GM12878 (cell line): ENCODE data around the gene NCBP2. TPM values are rescaled to one million over a fixed set of nuclear protein-coding genes. Genes with fewer than 3 reads are reported as not detected.

ENCODE experiments used
- DPF2 ChIP-seq: fragments of 450-650 bp; IDR thresholded peaks from 2 replicates; pipeline ENCODE4 v1.6.1; 2017; ENCODE audit warnings: mild to moderate bottlenecking
- E2F8 ChIP-seq: fragments of 450-650 bp; IDR thresholded peaks from 2 replicates; pipeline ENCODE4 v1.6.1; 2018; ENCODE audit warnings: mild to moderate bottlenecking, low read depth, moderate library complexity; ENCODE audit not compliant: partially characterized antibody
- GABPA ChIP-seq: IDR thresholded peaks from 2 replicates; pipeline ENCODE4 v1.6.1; 2014; ENCODE audit warnings: antibody characterized with exemption, low read depth, mild to moderate bottlenecking, inconsistent platforms
- MYC ChIP-seq: IDR thresholded peaks from 2 replicates; pipeline ENCODE4 v1.6.1; 2011; ENCODE audit warnings: mild to moderate bottlenecking, low read length, moderate library complexity, inconsistent platforms; ENCODE audit not compliant: insufficient read depth, insufficient replicate concordance, insufficient read length, severe bottlenecking
- POLR2A ChIP-seq: IDR thresholded peaks from 2 replicates; pipeline ENCODE4 v1.6.1; 2011; ENCODE audit warnings: low read depth, mild to moderate bottlenecking, low read length
- POLR2AphosphoS2 ChIP-seq: IDR thresholded peaks from 2 replicates; pipeline ENCODE4 v1.6.1; 2011; ENCODE audit warnings: low read depth, mild to moderate bottlenecking, low read length, improper control_type of control experiment, moderate library complexity
- RAD21 ChIP-seq: IDR thresholded peaks from 2 replicates; pipeline ENCODE4 v1.6.1; 2011; ENCODE audit warnings: mild to moderate bottlenecking, low read depth, low read length, moderate library complexity; ENCODE audit not compliant: insufficient read depth
- RELA ChIP-seq: fragments of 450-650 bp; IDR thresholded peaks from 2 replicates; pipeline ENCODE4 v1.8.0; 2014; ENCODE audit warnings: borderline replicate concordance; ENCODE audit not compliant: partially characterized antibody
- RELB ChIP-seq: fragments of 450-650 bp; IDR thresholded peaks from 2 replicates; pipeline ENCODE4 v1.6.1; 2017; ENCODE audit warnings: low read depth, mild to moderate bottlenecking, moderate library complexity
- RUNX3 ChIP-seq: IDR thresholded peaks from 2 replicates; pipeline ENCODE4 v1.6.1; 2012; ENCODE audit warnings: low read length, inconsistent platforms
- SPI1 ChIP-seq: IDR thresholded peaks from 2 replicates; pipeline ENCODE4 v1.6.1; 2011; ENCODE audit warnings: low read depth, mild to moderate bottlenecking, low read length, moderate library complexity, borderline replicate concordance; ENCODE audit not compliant: insufficient read depth
- ZNF384 ChIP-seq: IDR thresholded peaks from 2 replicates; pipeline ENCODE4 v1.6.1; 2012; ENCODE audit warnings: low read depth, mild to moderate bottlenecking, low read length, improper control_type of control experiment, borderline replicate concordance
- polyA plus RNA-seq, 11 experiments: library from polyadenylated mRNA; depleted of rRNA in 4 of 11; unstranded in 6 of 11; stranded (reverse) in 5 of 11; fragments of >200 nt; fragmentation: Nextera tagmentation in 4 of 11; fragmentation: Illumina TruSeq in 1 of 11; extraction: Ambion mirVana in 4 of 11; extraction: Trizol in 1 of 11; gene quantifications; 1 replicate in 1 of 11; 2 replicates in 10 of 11; pipeline versions ENCODE4 v1.2.1 to v1.2.3, GENCODE V29; 2011 to 2016; ENCODE audit warnings: inconsistent platforms in 2 of 11, missing spikeins in 2 of 11, low read depth in 1 of 11
- total RNA-seq, 4 experiments: library from RNA; depleted of rRNA in 3 of 4; stranded (reverse); fragments of >200 nt in 3 of 4; fragmentation: Illumina TruSeq in 1 of 4; extraction: Trizol in 1 of 4; gene quantifications; 2 replicates each; pipeline versions ENCODE4 v1.2.1 to v1.2.3, GENCODE V29; 2013 to 2021
- TF ChIP-seq, protein P1 (sequence below): fragments of 450-650 bp; IDR thresholded peaks from 2 replicates; pipeline ENCODE4 v1.6.1; 2017; ENCODE audit warnings: mild to moderate bottlenecking, moderate library complexity

Gene NCBP2
- total and polyA plus RNA-seq, 10 of the 15 experiments (the other 5 are each of a cell fraction or from before 2014, with no cell fraction given) = 59.6 to 136 (median 96.4) TPM

GRCh38 chr3:196969134-196969659, 26.9 kb upstream of the NCBP2 start (continued):
- TF ChIP-seq, protein P1, sequence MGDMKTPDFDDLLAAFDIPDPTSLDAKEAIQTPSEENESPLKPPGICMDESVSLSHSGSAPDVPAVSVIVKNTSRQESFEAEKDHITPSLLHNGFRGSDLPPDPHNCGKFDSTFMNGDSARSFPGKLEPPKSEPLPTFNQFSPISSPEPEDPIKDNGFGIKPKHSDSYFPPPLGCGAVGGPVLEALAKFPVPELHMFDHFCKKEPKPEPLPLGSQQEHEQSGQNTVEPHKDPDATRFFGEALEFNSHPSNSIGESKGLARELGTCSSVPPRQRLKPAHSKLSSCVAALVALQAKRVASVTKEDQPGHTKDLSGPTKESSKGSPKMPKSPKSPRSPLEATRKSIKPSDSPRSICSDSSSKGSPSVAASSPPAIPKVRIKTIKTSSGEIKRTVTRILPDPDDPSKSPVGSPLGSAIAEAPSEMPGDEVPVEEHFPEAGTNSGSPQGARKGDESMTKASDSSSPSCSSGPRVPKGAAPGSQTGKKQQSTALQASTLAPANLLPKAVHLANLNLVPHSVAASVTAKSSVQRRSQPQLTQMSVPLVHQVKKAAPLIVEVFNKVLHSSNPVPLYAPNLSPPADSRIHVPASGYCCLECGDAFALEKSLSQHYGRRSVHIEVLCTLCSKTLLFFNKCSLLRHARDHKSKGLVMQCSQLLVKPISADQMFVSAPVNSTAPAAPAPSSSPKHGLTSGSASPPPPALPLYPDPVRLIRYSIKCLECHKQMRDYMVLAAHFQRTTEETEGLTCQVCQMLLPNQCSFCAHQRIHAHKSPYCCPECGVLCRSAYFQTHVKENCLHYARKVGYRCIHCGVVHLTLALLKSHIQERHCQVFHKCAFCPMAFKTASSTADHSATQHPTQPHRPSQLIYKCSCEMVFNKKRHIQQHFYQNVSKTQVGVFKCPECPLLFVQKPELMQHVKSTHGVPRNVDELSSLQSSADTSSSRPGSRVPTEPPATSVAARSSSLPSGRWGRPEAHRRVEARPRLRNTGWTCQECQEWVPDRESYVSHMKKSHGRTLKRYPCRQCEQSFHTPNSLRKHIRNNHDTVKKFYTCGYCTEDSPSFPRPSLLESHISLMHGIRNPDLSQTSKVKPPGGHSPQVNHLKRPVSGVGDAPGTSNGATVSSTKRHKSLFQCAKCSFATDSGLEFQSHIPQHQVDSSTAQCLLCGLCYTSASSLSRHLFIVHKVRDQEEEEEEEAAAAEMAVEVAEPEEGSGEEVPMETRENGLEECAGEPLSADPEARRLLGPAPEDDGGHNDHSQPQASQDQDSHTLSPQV = no peak
- TF ChIP-seq SPI1 (peak; percentile 31; the same call in 1 of the 2 replicates), DPF2 (no peak), POLR2AphosphoS2 (no peak), RUNX3 (no peak), POLR2A (peak; percentile 49), RELA (no peak), MYC (peak; percentile 36), GABPA (no peak), RAD21 (no peak), RELB (no peak), E2F8 (no peak), ZNF384 (no peak)
